VCaP (cell line): ENCODE results near the gene USF3.

ENCODE experiments used
- H3K27ac ChIP-seq: fragments of 450-650 bp; 2 replicates; pipeline ENCODE4 v1.5.1; 2017
- TF ChIP-seq, protein P1 (sequence below): fragments of 450-650 bp; conservative IDR thresholded peaks from 2 replicates; pipeline ENCODE4 v1.5.1; 2017; ENCODE audit warnings: mild to moderate bottlenecking, moderate library complexity

Gene USF3

GRCh38 chr3:113697500-113698090, 1.2 kb upstream of the USF3 start:
- H3K27ac ChIP-seq: peak overlapping the region; percentile 90
- TF ChIP-seq, protein P1, sequence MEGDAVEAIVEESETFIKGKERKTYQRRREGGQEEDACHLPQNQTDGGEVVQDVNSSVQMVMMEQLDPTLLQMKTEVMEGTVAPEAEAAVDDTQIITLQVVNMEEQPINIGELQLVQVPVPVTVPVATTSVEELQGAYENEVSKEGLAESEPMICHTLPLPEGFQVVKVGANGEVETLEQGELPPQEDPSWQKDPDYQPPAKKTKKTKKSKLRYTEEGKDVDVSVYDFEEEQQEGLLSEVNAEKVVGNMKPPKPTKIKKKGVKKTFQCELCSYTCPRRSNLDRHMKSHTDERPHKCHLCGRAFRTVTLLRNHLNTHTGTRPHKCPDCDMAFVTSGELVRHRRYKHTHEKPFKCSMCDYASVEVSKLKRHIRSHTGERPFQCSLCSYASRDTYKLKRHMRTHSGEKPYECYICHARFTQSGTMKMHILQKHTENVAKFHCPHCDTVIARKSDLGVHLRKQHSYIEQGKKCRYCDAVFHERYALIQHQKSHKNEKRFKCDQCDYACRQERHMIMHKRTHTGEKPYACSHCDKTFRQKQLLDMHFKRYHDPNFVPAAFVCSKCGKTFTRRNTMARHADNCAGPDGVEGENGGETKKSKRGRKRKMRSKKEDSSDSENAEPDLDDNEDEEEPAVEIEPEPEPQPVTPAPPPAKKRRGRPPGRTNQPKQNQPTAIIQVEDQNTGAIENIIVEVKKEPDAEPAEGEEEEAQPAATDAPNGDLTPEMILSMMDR: no peak

DNA sequence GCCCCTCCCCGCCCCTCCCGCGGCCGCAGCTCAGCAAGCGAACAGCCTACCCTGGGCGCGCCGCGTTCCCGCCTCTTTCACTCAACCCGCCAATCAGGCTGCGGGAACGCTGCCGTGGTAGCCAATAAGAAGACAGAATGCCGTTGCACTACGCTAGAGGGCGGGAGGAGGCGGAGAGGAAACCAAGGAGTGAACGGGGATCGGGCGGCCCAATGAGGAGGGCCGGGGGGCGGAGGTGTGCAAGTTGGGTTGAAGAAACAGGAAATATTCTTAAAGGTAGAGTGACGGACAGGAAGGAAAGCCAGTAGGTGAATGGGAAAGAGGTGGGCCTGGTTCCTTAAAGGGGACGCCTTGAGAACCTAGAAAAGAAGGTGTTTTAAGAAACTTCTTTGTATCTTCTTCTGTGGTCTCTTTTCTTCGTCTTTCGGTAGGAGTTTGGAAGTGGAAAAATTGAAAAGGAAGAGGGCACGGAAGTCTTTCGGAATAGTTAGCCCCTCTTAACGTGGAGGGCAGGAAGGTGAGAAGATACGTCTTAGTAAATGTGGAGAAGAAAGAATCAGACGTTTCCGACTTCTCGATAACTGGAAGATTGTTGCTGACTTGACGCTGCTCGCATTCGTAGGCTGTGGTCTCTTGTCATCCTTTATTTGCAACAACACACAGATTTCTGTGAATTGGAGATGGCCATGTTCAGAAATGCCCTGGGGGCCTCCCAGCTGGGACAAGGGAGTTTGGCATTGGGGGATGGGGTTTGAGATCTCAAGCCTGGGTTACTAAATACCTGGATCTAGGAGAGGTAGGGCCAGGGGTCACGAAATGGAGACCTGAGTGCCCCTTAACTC, 437 bp upstream of the USF3 start:
- H3K27ac ChIP-seq: peak overlapping the region; percentile 90

DNA sequence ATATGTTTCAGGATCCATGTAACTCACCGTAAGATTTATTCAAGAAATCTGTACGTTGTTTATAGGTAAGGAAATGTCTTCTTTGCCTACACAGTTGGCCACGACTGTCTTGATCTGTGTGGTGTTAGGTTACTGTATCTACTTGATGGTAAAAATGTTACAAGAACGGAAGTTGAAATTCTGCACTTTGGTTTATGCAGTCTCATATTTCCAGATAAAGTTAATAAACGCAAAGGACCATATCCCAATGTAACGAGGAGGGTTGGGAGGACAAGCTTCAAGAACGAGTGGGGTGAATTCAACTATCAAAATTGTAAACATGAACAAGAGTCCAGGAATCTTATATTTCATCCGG, 1.0 kb downstream of the USF3 start:
- H3K27ac ChIP-seq: peak overlapping the region; percentile 90
- TF ChIP-seq, protein P1: no peak

More for the DNA sequence above, 437 bp upstream of the USF3 start:
- TF ChIP-seq, protein P1: no peak

DNA sequence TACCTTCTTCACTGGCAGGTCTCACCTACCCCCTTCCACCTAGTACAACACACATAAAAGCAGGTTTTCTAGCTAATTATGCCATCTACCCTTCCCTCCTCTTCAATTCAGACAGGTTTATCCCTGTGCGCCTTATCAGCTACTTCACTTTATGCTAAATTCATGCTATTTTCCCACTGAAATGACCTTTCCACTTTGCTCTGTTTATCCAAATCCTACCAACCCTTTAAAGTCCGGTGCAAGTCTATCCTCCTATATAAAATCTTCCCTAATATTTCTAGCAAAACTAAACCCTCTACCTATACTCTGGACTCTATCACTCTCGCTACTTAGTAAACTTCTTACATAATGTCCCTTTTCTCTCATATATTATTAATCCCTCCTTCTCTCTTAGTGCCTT, 6.0 kb downstream of the USF3 start:
- TF ChIP-seq, protein P1: no peak
- H3K27ac ChIP-seq: no peak overlapping the region

DNA sequence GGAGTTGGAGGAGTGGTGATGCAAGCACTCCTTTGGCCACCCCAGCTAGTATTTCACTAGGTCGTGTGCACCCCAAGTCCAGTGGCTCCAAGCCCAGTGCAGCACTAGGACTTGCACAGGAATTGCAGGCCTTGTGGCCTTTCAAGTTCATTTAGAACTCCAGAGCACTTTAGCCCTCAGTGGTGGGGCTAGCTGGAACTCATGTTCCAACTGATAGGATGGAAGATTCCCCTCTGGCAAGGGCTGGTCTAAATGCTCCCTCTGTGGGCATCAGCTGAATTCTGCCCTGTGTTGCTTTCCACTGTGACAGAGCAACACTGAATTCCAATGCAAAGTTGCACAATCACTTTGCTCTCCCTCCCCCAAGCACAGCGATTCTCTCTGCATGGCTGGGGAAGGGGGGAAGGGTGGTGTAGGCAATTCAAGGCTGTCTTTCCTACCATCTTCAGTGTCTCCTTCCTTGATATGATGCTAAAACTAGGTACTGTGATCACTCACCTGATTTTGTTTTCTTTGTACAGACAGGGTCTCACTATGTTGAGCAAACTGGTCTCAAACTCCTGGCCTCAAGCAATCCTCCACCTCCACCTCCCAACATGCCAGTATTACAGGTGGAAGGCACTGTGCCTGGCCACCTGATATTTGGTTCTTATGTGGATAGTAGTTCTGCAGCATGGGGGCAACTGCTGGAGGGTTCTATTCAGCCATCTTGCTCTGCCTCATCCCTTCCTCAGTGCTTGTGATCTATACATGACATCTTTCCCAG, 10.3 kb downstream of the USF3 start:
- no peak overlapping the region for H3K27ac ChIP-seq
- TF ChIP-seq, protein P1: no peak

DNA sequence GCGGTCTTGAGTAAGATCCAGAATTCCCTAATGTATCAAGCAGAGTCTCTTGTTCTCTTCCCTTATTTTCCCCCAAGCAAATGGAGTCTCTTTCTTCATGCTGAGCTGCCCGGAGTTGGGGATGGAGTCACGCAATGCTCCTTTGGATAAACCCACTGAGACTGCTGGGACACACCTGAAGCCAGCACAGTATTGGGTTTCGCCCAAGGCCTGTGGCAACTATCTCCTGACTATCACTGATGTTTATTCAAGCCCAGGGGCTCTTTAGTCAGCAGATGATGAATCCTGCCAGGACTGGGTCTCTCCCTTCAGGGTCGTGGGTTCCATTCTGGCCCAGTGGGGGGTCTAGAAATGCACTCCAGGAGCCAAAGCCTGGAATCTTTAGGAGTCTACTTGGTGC, 11.3 kb downstream of the USF3 start:
- TF ChIP-seq, protein P1: no peak

DNA sequence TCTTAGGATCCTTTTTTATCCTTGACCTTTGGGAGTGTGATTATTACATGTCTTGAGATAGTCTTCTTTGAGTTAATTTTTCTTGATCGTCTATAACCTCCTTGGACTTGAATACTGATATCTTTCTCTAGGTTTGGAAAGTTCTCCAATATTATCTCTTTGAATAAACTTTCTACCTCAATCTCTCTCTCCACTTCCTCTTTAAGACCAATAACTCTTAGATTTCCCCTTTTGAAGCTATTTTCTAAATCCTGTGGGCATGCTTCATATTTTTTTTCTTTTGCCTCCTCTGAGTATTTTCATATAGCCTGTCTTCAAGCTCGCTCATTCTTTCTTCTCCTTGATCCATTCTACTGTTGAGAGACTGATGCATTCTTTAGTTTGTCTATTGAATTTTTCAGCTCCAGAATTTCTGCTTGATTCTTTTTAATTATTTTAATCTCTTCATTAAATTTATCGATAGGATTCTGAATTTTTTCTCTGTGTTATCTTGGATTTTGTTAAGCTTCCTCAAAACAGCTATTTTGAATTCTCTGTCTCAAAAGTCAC, 12.1 kb downstream of the USF3 start:
- no peak overlapping the region for H3K27ac ChIP-seq
- TF ChIP-seq, protein P1: no peak

More for the DNA sequence above, 11.3 kb downstream of the USF3 start:
- H3K27ac ChIP-seq: no peak overlapping the region
